Caco-2 (cell line): ENCODE results near the gene TTC39B. TPM values are rescaled to one million over a fixed set of nuclear protein-coding genes. Genes with fewer than 3 reads are reported as not detected.

ENCODE experiments used
- BruUV-seq: library from RNA; stranded (reverse); fragments of 400-500 nt; replicated peaks from 2 replicates; lab custom pipeline; 2021; lab: Mats Ljungman, UMichigan
- CTCF ChIA-PET: fragments of 300-600 bp; sonication (Branson Sonifier 250); formaldehyde crosslinking; loops from one replicate; lab custom pipeline; 2022; ENCODE audit warnings: antibody characterized with exemption; lab: Charles Lee
- POLR2A ChIA-PET: fragments of 300-600 bp; sonication (Branson Sonifier 250); formaldehyde crosslinking; loops from one replicate; lab custom pipeline; 2022; ENCODE audit warnings: antibody characterized with exemption; lab: Charles Lee
- DNase-seq, 2 experiments: peaks; one replicate each; pipeline versions ENCODE4 v3.0.0 to v3.0.0-alpha.2; 2020 to 2022
- H3K27me3 ChIP-seq: replicated peaks from 2 replicates; pipeline ENCODE4 v1.6.0; 2011; ENCODE audit warnings: low read length; ENCODE audit not compliant: control insufficient read depth, insufficient read depth
- H3K36me3 ChIP-seq: 2 replicates; pipeline ENCODE4 v1.5.1; 2011; ENCODE audit warnings: low read length; ENCODE audit not compliant: control insufficient read depth, insufficient read depth
- H3K4me1 ChIP-seq: fragments of 250-450 bp; sonication (Bioruptor Pico); 2 replicates; pipeline ENCODE4 v1.5.1; 2020; ENCODE audit warnings: mild to moderate bottlenecking
- H3K4me3 ChIP-seq: 2 replicates; pipeline ENCODE4 v1.5.1; 2011; ENCODE audit warnings: low read depth, mild to moderate bottlenecking, control low read depth, low read length
- H3K9me3 ChIP-seq: fragments of 250-450 bp; sonication (Bioruptor Pico); 2 replicates; pipeline ENCODE4 v1.5.1; 2020; ENCODE audit warnings: mild to moderate bottlenecking, moderate library complexity
- H3K27ac Mint-ChIP-seq: one replicate; pipeline ENCODE4 v1.8.0; 2022; ENCODE audit warnings: mixed read lengths; ENCODE audit not compliant: unreplicated experiment
- H3K27me3 Mint-ChIP-seq: one replicate; pipeline ENCODE4 v1.8.0; 2022; ENCODE audit warnings: mixed read lengths; ENCODE audit not compliant: insufficient read depth, unreplicated experiment
- H3K36me3 Mint-ChIP-seq: one replicate; pipeline ENCODE4 v1.8.0; 2022; ENCODE audit warnings: mild to moderate bottlenecking, mixed read lengths; ENCODE audit not compliant: insufficient read depth, unreplicated experiment
- H3K4me1 Mint-ChIP-seq: one replicate; pipeline ENCODE4 v1.8.0; 2022; ENCODE audit warnings: low read depth, mixed read lengths; ENCODE audit not compliant: unreplicated experiment
- H3K4me3 Mint-ChIP-seq: one replicate; pipeline ENCODE4 v1.8.0; 2022; ENCODE audit warnings: mild to moderate bottlenecking, moderate library complexity, mixed read lengths; ENCODE audit not compliant: unreplicated experiment
- H3K9me3 Mint-ChIP-seq: one replicate; pipeline ENCODE4 v1.8.0; 2022; ENCODE audit warnings: mixed read lengths; ENCODE audit not compliant: unreplicated experiment
- intact Hi-C: fragments of 100-400 bp; cut with micrococcal nuclease; formaldehyde crosslinking; loops from one replicate; pipeline ENCODE4 v1.10.0; 2022; ENCODE audit not compliant: unreplicated experiment
- total RNA-seq: library from RNA; stranded (reverse); gene quantifications from 2 replicates; pipeline ENCODE4 v1.2.3, GENCODE V29; 2022
- TF ChIP-seq, protein P1 (sequence below), 2 experiments: fragments of 200-600 bp in 1 of 2; IDR thresholded peaks; 1 replicate in 1 of 2; 2 replicates in 1 of 2; pipeline versions ENCODE4 v1.5.1 to v1.8.0; 2011 to 2022; ENCODE audit warnings: antibody characterized with exemption in 1 of 2, control low read depth in 1 of 2, inconsistent platforms in 1 of 2, low read depth in 1 of 2, low read length in 1 of 2, mild to moderate bottlenecking in 1 of 2, moderate library complexity in 1 of 2; ENCODE audit not compliant: insufficient read depth in 1 of 2, severe bottlenecking in 1 of 2, unreplicated experiment in 1 of 2

The TTC39B gene
- total RNA-seq, 1 experiment from 2014 or later = 6.9 TPM

DNA sequence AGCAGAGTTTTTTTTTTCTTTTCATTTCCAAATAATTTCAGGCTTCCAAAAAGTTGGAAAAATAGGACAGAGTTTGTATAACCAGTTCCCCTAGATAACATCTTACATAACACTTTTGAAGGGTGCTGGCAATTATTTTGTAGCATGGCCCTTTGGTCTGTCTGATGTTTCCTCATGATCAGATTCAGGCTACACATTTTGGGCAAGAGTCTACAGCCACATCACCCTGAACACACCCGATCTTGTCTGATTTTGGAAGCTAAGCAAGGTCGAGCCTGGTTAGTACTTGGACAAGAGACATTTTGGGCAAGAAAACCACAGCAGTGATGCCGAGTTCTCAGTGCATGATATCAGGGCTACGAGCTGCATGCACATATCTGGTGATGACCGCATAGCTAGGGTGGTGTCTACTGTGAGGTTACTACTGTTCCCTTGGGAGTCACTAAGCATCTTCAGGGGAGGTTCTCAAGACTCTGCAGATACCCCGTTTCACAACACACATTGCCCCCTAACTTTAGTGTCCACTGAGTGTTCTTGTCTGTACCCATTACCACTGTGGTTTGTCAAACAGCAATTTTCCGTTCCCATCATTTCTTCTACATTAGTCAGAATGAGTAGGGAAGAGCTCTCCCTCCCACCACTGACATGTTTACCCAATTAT, 86.2 kb downstream of the TTC39B start:
- H3K4me3 ChIP-seq = no peak overlapping the region
- H3K27me3 ChIP-seq = no peaks in the 10 kb centered on the region
- H3K36me3 ChIP-seq = no peaks in the 10 kb centered on the region; the same call in 1 of the 2 replicates
- TF ChIP-seq, protein P1, sequence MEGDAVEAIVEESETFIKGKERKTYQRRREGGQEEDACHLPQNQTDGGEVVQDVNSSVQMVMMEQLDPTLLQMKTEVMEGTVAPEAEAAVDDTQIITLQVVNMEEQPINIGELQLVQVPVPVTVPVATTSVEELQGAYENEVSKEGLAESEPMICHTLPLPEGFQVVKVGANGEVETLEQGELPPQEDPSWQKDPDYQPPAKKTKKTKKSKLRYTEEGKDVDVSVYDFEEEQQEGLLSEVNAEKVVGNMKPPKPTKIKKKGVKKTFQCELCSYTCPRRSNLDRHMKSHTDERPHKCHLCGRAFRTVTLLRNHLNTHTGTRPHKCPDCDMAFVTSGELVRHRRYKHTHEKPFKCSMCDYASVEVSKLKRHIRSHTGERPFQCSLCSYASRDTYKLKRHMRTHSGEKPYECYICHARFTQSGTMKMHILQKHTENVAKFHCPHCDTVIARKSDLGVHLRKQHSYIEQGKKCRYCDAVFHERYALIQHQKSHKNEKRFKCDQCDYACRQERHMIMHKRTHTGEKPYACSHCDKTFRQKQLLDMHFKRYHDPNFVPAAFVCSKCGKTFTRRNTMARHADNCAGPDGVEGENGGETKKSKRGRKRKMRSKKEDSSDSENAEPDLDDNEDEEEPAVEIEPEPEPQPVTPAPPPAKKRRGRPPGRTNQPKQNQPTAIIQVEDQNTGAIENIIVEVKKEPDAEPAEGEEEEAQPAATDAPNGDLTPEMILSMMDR (IDR thresholded peaks at IDR 0.05; ENCODE audit: insufficient read depth in 1 of 2, low read depth in 1 of 2, low read length in 1 of 2, severe bottlenecking in 1 of 2, unreplicated experiment in 1 of 2) = no peak
- POLR2A ChIA-PET = no interaction called here
- no peaks in the 10 kb centered on the region for H3K36me3 Mint-ChIP-seq
- no TSS peak for BruUV-seq
- H3K27me3 Mint-ChIP-seq = no peaks in the 10 kb centered on the region
- intact Hi-C loops = no loop called here
- no peaks in the 10 kb centered on the region for H3K4me1 Mint-ChIP-seq
- no peaks in the 10 kb centered on the region for H3K9me3 ChIP-seq
- H3K9me3 Mint-ChIP-seq = no peaks in the 10 kb centered on the region
- H3K4me3 Mint-ChIP-seq = no peak overlapping the region
- no peak overlapping the region for H3K27ac Mint-ChIP-seq
- no peak for DNase-seq
- H3K4me1 ChIP-seq = no peaks in the 10 kb centered on the region
- CTCF ChIA-PET = no interaction called here

DNA sequence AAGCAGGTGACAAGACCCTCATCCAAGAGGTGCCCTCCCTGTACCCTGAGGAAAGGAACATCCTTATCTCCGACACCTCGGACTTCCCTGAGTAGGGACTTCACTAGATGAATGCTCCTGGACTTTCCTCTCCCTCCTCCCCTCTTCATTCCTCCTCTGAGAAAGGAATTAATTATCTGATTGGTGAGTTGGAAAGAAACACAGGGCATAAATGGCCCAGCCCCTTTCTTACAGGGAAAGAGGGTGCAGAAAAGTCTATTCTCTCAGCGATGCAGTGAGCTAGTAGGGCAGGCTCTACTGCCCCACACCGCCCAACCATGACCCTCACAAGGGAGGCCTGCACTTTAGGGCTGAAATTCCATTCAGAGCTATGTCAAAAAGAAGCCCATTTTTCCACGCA, 87.5 kb downstream of the TTC39B start:
- no peaks in the 10 kb centered on the region for H3K36me3 Mint-ChIP-seq
- TF ChIP-seq, protein P1 (IDR thresholded peaks at IDR 0.05; ENCODE audit: insufficient read depth in 1 of 2, low read depth in 1 of 2, low read length in 1 of 2, severe bottlenecking in 1 of 2, unreplicated experiment in 1 of 2) = no peak
- Histone ChIP-seq H3K36me3 (no peaks in the 10 kb centered on the region; the same call in 1 of the 2 replicates), H3K4me3 (no peak overlapping the region), H3K9me3 (no peaks in the 10 kb centered on the region), H3K4me1 (no peaks in the 10 kb centered on the region), H3K27me3 (no peaks in the 10 kb centered on the region)
- H3K4me1 Mint-ChIP-seq = no peaks in the 10 kb centered on the region
- H3K9me3 Mint-ChIP-seq = no peaks in the 10 kb centered on the region
- no peaks in the 10 kb centered on the region for H3K27me3 Mint-ChIP-seq
- ChIA-PET POLR2A (no interaction called here), CTCF (no interaction called here)
- no TSS peak for BruUV-seq
- H3K4me3 Mint-ChIP-seq = no peak overlapping the region
- no peak for DNase-seq
- H3K27ac Mint-ChIP-seq = no peak overlapping the region
- intact Hi-C loops = no loop called here

DNA sequence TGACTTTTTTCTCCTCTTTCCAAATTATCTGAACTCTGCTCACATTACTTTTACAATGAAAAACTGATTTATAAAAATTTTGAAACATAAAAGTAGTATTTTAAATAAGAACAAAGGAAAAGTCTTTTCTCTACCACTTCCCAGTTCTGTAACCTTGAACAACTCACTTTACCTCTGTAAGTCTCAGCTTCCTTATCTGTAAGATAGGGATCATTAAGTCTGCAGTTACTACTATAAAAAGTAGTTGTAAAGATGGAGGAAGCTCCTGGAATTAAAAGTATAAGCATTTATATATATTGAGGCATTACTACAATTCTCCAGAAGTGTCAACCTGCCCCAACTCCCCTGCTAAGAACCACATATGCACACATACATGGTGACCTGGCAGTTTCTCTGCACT, 88.0 kb downstream of the TTC39B start:
- H3K4me1 Mint-ChIP-seq = no peaks in the 10 kb centered on the region
- no peak overlapping the region for H3K4me3 Mint-ChIP-seq
- no peaks in the 10 kb centered on the region for H3K36me3 Mint-ChIP-seq
- DNase-seq = no peak
- Histone ChIP-seq H3K27me3 (no peaks in the 10 kb centered on the region), H3K4me3 (no peak overlapping the region), H3K36me3 (no peaks in the 10 kb centered on the region; the same call in 1 of the 2 replicates), H3K9me3 (no peaks in the 10 kb centered on the region), H3K4me1 (no peaks in the 10 kb centered on the region)
- ChIA-PET CTCF (no interaction called here), POLR2A (no interaction called here)
- H3K27ac Mint-ChIP-seq = no peak overlapping the region
- intact Hi-C loops = no loop called here
- H3K27me3 Mint-ChIP-seq = no peaks in the 10 kb centered on the region
- TF ChIP-seq, protein P1 (IDR thresholded peaks at IDR 0.05; ENCODE audit: insufficient read depth in 1 of 2, low read depth in 1 of 2, low read length in 1 of 2, severe bottlenecking in 1 of 2, unreplicated experiment in 1 of 2) = no peak
- no TSS peak for BruUV-seq
- no peaks in the 10 kb centered on the region for H3K9me3 Mint-ChIP-seq
